Kidney glomerular epithelial cell (primary cell): Measurements from ENCODE around the gene NOS1AP.

Experiments
- DNase-seq: peaks from one replicate; lab custom pipeline; 2025; lab: John Stamatoyannopoulos, UW

NOS1AP gene

GRCh38 chr1:162138112-162138511, 68.6 kb downstream of the NOS1AP start:
- no peak for DNase-seq

GRCh38 chr1:162138599-162139181, 69.2 kb downstream of the NOS1AP start:
- no peak for DNase-seq

GRCh38 chr1:162139211-162139610, 69.7 kb downstream of the NOS1AP start:
- no peak for DNase-seq

- DNase-seq: peak; percentile 13
Measured at GRCh38 chr1:162141281-162142054, 72.0 kb downstream of the NOS1AP start.

GRCh38 chr1:162142968-162143367, 73.5 kb downstream of the NOS1AP start:
- DNase-seq: no peak

- no peak for DNase-seq
Measured at GRCh38 chr1:162144268-162144667, 74.8 kb downstream of the NOS1AP start.

- no peak for DNase-seq
Measured at GRCh38 chr1:162144853-162145252, 75.4 kb downstream of the NOS1AP start.

- DNase-seq: no peak
Measured at GRCh38 chr1:162145280-162145965, 75.9 kb downstream of the NOS1AP start.

- no peak for DNase-seq
Measured at GRCh38 chr1:162145966-162146696, 76.6 kb downstream of the NOS1AP start.

- DNase-seq: no peak
Measured at GRCh38 chr1:162147760-162148159, 78.3 kb downstream of the NOS1AP start.

GRCh38 chr1:162150112-162150511, 80.6 kb downstream of the NOS1AP start:
- DNase-seq: no peak

- DNase-seq: no peak
Measured at GRCh38 chr1:162151900-162152829, 82.7 kb downstream of the NOS1AP start.

GRCh38 chr1:162153374-162153773, 83.9 kb downstream of the NOS1AP start:
- DNase-seq: no peak

GRCh38 chr1:162157469-162157868, 88.0 kb downstream of the NOS1AP start:
- DNase-seq: no peak

GRCh38 chr1:162158624-162159271, 89.3 kb downstream of the NOS1AP start:
- DNase-seq: no peak

- DNase-seq: no peak
Measured at GRCh38 chr1:162159515-162159914, 90.0 kb downstream of the NOS1AP start.

- no peak for DNase-seq
Measured at GRCh38 chr1:162161916-162162550, 92.5 kb downstream of the NOS1AP start.

GRCh38 chr1:162165528-162165927, 96.0 kb downstream of the NOS1AP start:
- no peak for DNase-seq

GRCh38 chr1:162166917-162167615, 97.6 kb downstream of the NOS1AP start:
- no peak for DNase-seq

GRCh38 chr1:162168261-162168660, 98.8 kb downstream of the NOS1AP start:
- DNase-seq: no peak
